Large intestine (tissue), 3 donors: Measurements from ENCODE around the gene ADD3. TPM values are rescaled to one million over a fixed set of nuclear protein-coding genes. Genes with fewer than 3 reads are reported as not detected.

Source experiments
- DNase-seq, 2 donors: peaks; one replicate each; pipeline versions ENCODE4 v3.0.0 to v3.0.0-alpha.2; 2013
- H3K27ac ChIP-seq: one replicate; pipeline ENCODE4 v1.5.1; 2013; ENCODE audit warnings: low read length
- H3K27me3 ChIP-seq: 2 replicates; pipeline ENCODE4 v1.6.1; 2013; ENCODE audit warnings: low read length; ENCODE audit not compliant: control insufficient read depth, insufficient read depth
- H3K36me3 ChIP-seq: 2 replicates; pipeline ENCODE4 v1.6.1; 2013; ENCODE audit warnings: low read length; ENCODE audit not compliant: control insufficient read depth, insufficient read depth
- H3K4me1 ChIP-seq: one replicate; pipeline ENCODE4 v1.6.1; 2013; ENCODE audit warnings: low read length; ENCODE audit not compliant: control insufficient read depth, insufficient read depth
- H3K4me3 ChIP-seq: one replicate; pipeline ENCODE4 v1.5.1; 2013; ENCODE audit warnings: low read length
- H3K9me3 ChIP-seq: one replicate; pipeline ENCODE4 v1.6.1; 2013; ENCODE audit warnings: mild to moderate bottlenecking, low read depth, low read length, moderate library complexity; ENCODE audit not compliant: control insufficient read depth
- WGBS: methylation state at CpG from one replicate; pipeline ENCODE4 v1.1.5; 2013; ENCODE audit warnings: low lambda C conversion rate; ENCODE audit not compliant: insufficient coverage; 5-methylcytosine and 5-hydroxymethylcytosine counted together
- polyA plus RNA-seq: library from polyadenylated mRNA; unstranded; fragments of 120-200 nt; gene quantifications from one replicate; pipeline ENCODE4 v1.2.1, GENCODE V29; 2013

ADD3 gene
- polyA plus RNA-seq, 1 donor: 418 TPM

- Histone ChIP-seq H3K9me3 (no peaks in the 10 kb centered on the region), H3K27me3 (no peaks in the 10 kb centered on the region), H3K4me3 (no peak overlapping the region), H3K27ac (no peak overlapping the region), H3K4me1 (no peaks in the 10 kb centered on the region), H3K36me3 (no peaks in the 10 kb centered on the region)
- WGBS: 60% methylated on average over 3 of the region's 4 CpGs
- no peak for DNase-seq
Measured at GRCh38 chr10:110059925-110060324, 52.1 kb downstream of the ADD3 start.

GRCh38 chr10:110061687-110062086 is 53.9 kb downstream of the ADD3 start:
- Histone ChIP-seq H3K36me3 (no peaks in the 10 kb centered on the region), H3K4me3 (no peak overlapping the region), H3K9me3 (no peaks in the 10 kb centered on the region), H3K4me1 (no peaks in the 10 kb centered on the region), H3K27ac (no peak overlapping the region), H3K27me3 (no peaks in the 10 kb centered on the region)
- no CpG with 5 or more reads among the region's 3 CpGs for WGBS
- no peak for DNase-seq

GRCh38 chr10:110065269-110065668 is 57.5 kb downstream of the ADD3 start:
- no peaks in the 10 kb centered on the region for H3K27me3 ChIP-seq
- no peak for DNase-seq
- no peak overlapping the region for H3K27ac ChIP-seq
- H3K4me3 ChIP-seq: no peak overlapping the region
- H3K4me1 ChIP-seq: peaks cover 11% of the 10 kb centered on the region
- no CpG with 5 or more reads among the region's 2 CpGs for WGBS
- no peaks in the 10 kb centered on the region for H3K36me3 ChIP-seq
- no peaks in the 10 kb centered on the region for H3K9me3 ChIP-seq

- Histone ChIP-seq H3K36me3 (peaks cover 3% of the 10 kb centered on the region), H3K27me3 (no peaks in the 10 kb centered on the region), H3K4me1 (peaks cover 14% of the 10 kb centered on the region), H3K4me3 (no peak overlapping the region), H3K27ac (no peak overlapping the region), H3K9me3 (no peaks in the 10 kb centered on the region)
- DNase-seq: no peak
- WGBS: 50% methylated on average over 4 of the region's 5 CpGs
Measured at GRCh38 chr10:110067960-110068770, 60.4 kb downstream of the ADD3 start.

GRCh38 chr10:110068780-110069179 is 61.0 kb downstream of the ADD3 start:
- DNase-seq: no peak
- Histone ChIP-seq H3K36me3 (peaks cover 3% of the 10 kb centered on the region), H3K27me3 (no peaks in the 10 kb centered on the region), H3K27ac (no peak overlapping the region), H3K9me3 (no peaks in the 10 kb centered on the region), H3K4me1 (peaks cover 14% of the 10 kb centered on the region), H3K4me3 (no peak overlapping the region)
- 100% methylated on average over 1 of the region's 7 CpGs for WGBS

- Histone ChIP-seq H3K27me3 (no peaks in the 10 kb centered on the region), H3K27ac (no peak overlapping the region), H3K36me3 (peaks cover 3% of the 10 kb centered on the region), H3K9me3 (no peaks in the 10 kb centered on the region), H3K4me3 (no peak overlapping the region), H3K4me1 (peaks cover 14% of the 10 kb centered on the region)
- DNase-seq: no peak
- WGBS: no CpG with 5 or more reads among the region's 1 CpG
Measured at GRCh38 chr10:110069502-110069982, 61.8 kb downstream of the ADD3 start.

- Histone ChIP-seq H3K27ac (no peak overlapping the region), H3K36me3 (peaks cover 3% of the 10 kb centered on the region), H3K27me3 (no peaks in the 10 kb centered on the region), H3K9me3 (no peaks in the 10 kb centered on the region), H3K4me1 (peaks cover 32% of the 10 kb centered on the region), H3K4me3 (no peak overlapping the region)
- WGBS: no CpG with 5 or more reads among the region's 2 CpGs
- DNase-seq: no peak
Measured at GRCh38 chr10:110073896-110074295, 66.1 kb downstream of the ADD3 start.

- no peak overlapping the region for H3K4me3 ChIP-seq
- DNase-seq: peak in 1 of 2 donors; percentile 26
- peaks cover 35% of the 10 kb centered on the region for H3K4me1 ChIP-seq
- H3K27ac ChIP-seq: no peak overlapping the region
- no peaks in the 10 kb centered on the region for H3K27me3 ChIP-seq
- peaks cover 3% of the 10 kb centered on the region for H3K36me3 ChIP-seq
- H3K9me3 ChIP-seq: no peaks in the 10 kb centered on the region
- WGBS: 79% methylated on average over 3 of the region's 3 CpGs
Measured at GRCh38 chr10:110074298-110074697, 66.5 kb downstream of the ADD3 start.

GRCh38 chr10:110074758-110075671 is 67.2 kb downstream of the ADD3 start:
- Histone ChIP-seq H3K9me3 (no peaks in the 10 kb centered on the region), H3K36me3 (peaks cover 3% of the 10 kb centered on the region), H3K4me3 (no peak overlapping the region), H3K4me1 (peaks cover 39% of the 10 kb centered on the region), H3K27ac (peak overlapping the region; percentile 3), H3K27me3 (no peaks in the 10 kb centered on the region)
- DNase-seq: no peak
- no CpG with 5 or more reads among the region's 2 CpGs for WGBS

GRCh38 chr10:110075686-110076085 is 67.9 kb downstream of the ADD3 start:
- Histone ChIP-seq H3K27ac (peak overlapping the region; percentile 3), H3K4me3 (no peak overlapping the region), H3K9me3 (no peaks in the 10 kb centered on the region), H3K27me3 (no peaks in the 10 kb centered on the region), H3K36me3 (peaks cover 3% of the 10 kb centered on the region), H3K4me1 (peaks cover 44% of the 10 kb centered on the region)
- DNase-seq: no peak
